ENCODE data around the gene GNAI2.
A peak's percentile ranks its signal among the peaks of the same experiment; 100 is the strongest.

DNA sequence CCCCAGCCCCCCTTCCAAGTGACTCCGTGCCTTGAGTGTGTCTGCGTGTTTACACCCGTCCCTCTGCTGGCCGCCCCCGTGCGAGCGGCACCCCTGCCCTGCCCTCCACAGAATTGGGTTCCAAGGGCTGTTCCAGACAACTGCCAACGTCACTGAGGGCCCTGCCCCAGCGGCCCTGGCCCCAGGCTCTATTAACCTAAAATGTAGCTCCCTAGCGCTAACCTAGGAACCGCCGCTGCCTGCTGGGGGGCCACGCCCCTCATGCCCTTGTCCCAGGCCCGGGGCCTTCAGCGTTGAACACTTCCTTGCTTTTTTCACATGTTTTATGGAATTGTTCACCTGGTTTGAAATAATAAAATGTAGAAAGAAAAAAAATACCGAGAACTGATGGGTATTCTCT is 23.0 kb downstream of the GNAI2 start:
- TF ChIP-seq, protein P1, sequence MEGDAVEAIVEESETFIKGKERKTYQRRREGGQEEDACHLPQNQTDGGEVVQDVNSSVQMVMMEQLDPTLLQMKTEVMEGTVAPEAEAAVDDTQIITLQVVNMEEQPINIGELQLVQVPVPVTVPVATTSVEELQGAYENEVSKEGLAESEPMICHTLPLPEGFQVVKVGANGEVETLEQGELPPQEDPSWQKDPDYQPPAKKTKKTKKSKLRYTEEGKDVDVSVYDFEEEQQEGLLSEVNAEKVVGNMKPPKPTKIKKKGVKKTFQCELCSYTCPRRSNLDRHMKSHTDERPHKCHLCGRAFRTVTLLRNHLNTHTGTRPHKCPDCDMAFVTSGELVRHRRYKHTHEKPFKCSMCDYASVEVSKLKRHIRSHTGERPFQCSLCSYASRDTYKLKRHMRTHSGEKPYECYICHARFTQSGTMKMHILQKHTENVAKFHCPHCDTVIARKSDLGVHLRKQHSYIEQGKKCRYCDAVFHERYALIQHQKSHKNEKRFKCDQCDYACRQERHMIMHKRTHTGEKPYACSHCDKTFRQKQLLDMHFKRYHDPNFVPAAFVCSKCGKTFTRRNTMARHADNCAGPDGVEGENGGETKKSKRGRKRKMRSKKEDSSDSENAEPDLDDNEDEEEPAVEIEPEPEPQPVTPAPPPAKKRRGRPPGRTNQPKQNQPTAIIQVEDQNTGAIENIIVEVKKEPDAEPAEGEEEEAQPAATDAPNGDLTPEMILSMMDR (IDR thresholded peaks at IDR 0.05): peak in 1 of 5 experiments; percentile 11
- TF ChIP-seq POLR2A (IDR thresholded peaks at IDR 0.05) (no peak), EP300 (IDR thresholded peaks at IDR 0.05; ENCODE audit: low read depth) (no peak)

Measured in transverse colon (tissue), 3 donors.